ENCODE data around the gene FOXN4. TPM values are rescaled to one million over a fixed set of nuclear protein-coding genes. Genes with fewer than 3 reads are reported as not detected.

FOXN4 gene
- polyA plus RNA-seq, 1 donor (not counting 4 experiments of a cell fraction or from before 2014, with no cell fraction given), result not detected

- Histone ChIP-seq H3K27ac (ENCODE audit: control insufficient read depth, insufficient read depth, low read length) (no peak overlapping the region), H3K4me2 (ENCODE audit: control insufficient read depth, extremely low read depth, insufficient read depth, low read depth, low read length) (no peak overlapping the region), H2AFZ (ENCODE audit: control insufficient read depth, low read length) (no peak overlapping the region), H4K20me1 (ENCODE audit: control insufficient read depth, extremely low read depth, insufficient read depth, low read length) (no peaks in the 10 kb centered on the region), H3K9me3 (ENCODE audit: control insufficient read depth, low read depth, low read length) (no peaks in the 10 kb centered on the region), H3K9me1 (ENCODE audit: control insufficient read depth, extremely low read depth, insufficient read depth, low read length) (no peaks in the 10 kb centered on the region), H3K4me3 (ENCODE audit: control insufficient read depth in 2 of 3, extremely low read depth in 1 of 3, insufficient read depth in 2 of 3, low read depth in 1 of 3, low read length in 3 of 3) (no peak overlapping the region), H3K79me2 (ENCODE audit: control insufficient read depth, insufficient read depth, low read length) (no peaks in the 10 kb centered on the region), H3K9ac (ENCODE audit: control insufficient read depth, extremely low read depth, insufficient read depth, low read length) (no peak overlapping the region), H3K36me3 (ENCODE audit: control insufficient read depth in 2 of 2, extremely low read depth in 1 of 2, insufficient read depth in 2 of 2, low read length in 2 of 2) (no peaks in the 10 kb centered on the region), H3K4me1 (ENCODE audit: control insufficient read depth, extremely low read depth, insufficient read depth, low read length) (no peaks in the 10 kb centered on the region), H3K27me3 (ENCODE audit: control insufficient read depth, extremely low read depth, insufficient read depth, low read length) (peaks cover 23% of the 10 kb centered on the region)
- TF ChIP-seq, protein P1, sequence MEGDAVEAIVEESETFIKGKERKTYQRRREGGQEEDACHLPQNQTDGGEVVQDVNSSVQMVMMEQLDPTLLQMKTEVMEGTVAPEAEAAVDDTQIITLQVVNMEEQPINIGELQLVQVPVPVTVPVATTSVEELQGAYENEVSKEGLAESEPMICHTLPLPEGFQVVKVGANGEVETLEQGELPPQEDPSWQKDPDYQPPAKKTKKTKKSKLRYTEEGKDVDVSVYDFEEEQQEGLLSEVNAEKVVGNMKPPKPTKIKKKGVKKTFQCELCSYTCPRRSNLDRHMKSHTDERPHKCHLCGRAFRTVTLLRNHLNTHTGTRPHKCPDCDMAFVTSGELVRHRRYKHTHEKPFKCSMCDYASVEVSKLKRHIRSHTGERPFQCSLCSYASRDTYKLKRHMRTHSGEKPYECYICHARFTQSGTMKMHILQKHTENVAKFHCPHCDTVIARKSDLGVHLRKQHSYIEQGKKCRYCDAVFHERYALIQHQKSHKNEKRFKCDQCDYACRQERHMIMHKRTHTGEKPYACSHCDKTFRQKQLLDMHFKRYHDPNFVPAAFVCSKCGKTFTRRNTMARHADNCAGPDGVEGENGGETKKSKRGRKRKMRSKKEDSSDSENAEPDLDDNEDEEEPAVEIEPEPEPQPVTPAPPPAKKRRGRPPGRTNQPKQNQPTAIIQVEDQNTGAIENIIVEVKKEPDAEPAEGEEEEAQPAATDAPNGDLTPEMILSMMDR (optimal IDR thresholded peaks at IDR 0.05 in 1 of 3, IDR thresholded peaks at IDR 0.05 in 1 of 3, conservative IDR thresholded peaks at IDR 0.05 in 1 of 3; ENCODE audit: extremely low read depth in 1 of 3, insufficient read depth in 2 of 3, low read length in 3 of 3), result no peak
- TF ChIP-seq EZH2 (IDR thresholded peaks at IDR 0.05; ENCODE audit: low read length), result no peak
- no peak for FAIRE-seq
- dilution Hi-C loops (cut with MboI; ENCODE audit: extremely low pct_ligation_motif_present, low sequenced_read_pairs), result no loop called here
- DNase-seq (ENCODE audit: low read depth, low spot score), result no peak
Observed at GRCh38 chr12:109294286-109294796, 14.7 kb downstream of the FOXN4 start.

- H3K79me2 ChIP-seq (ENCODE audit: control insufficient read depth, insufficient read depth, low read length), result no peaks in the 10 kb centered on the region
- peaks cover 23% of the 10 kb centered on the region for H3K27me3 ChIP-seq (ENCODE audit: control insufficient read depth, extremely low read depth, insufficient read depth, low read length)
- H3K9ac ChIP-seq (ENCODE audit: control insufficient read depth, extremely low read depth, insufficient read depth, low read length), result no peak overlapping the region
- no peak for TF ChIP-seq EZH2 (IDR thresholded peaks at IDR 0.05; ENCODE audit: low read length)
- TF ChIP-seq, protein P1 (optimal IDR thresholded peaks at IDR 0.05 in 1 of 3, IDR thresholded peaks at IDR 0.05 in 1 of 3, conservative IDR thresholded peaks at IDR 0.05 in 1 of 3; ENCODE audit: extremely low read depth in 1 of 3, insufficient read depth in 2 of 3, low read length in 3 of 3), result no peak
- H3K36me3 ChIP-seq (ENCODE audit: control insufficient read depth in 2 of 2, extremely low read depth in 1 of 2, insufficient read depth in 2 of 2, low read length in 2 of 2), result no peaks in the 10 kb centered on the region
- no peak overlapping the region for H3K4me2 ChIP-seq (ENCODE audit: control insufficient read depth, extremely low read depth, insufficient read depth, low read depth, low read length)
- H3K4me3 ChIP-seq (ENCODE audit: control insufficient read depth in 2 of 3, extremely low read depth in 1 of 3, insufficient read depth in 2 of 3, low read depth in 1 of 3, low read length in 3 of 3), result no peak overlapping the region
- dilution Hi-C loops (cut with MboI; ENCODE audit: extremely low pct_ligation_motif_present, low sequenced_read_pairs), result no loop called here
- no peak overlapping the region for H3K27ac ChIP-seq (ENCODE audit: control insufficient read depth, insufficient read depth, low read length)
- no peak for FAIRE-seq
- H2AFZ ChIP-seq (ENCODE audit: control insufficient read depth, low read length), result no peak overlapping the region
- H3K9me1 ChIP-seq (ENCODE audit: control insufficient read depth, extremely low read depth, insufficient read depth, low read length), result no peaks in the 10 kb centered on the region
- H4K20me1 ChIP-seq (ENCODE audit: control insufficient read depth, extremely low read depth, insufficient read depth, low read length), result no peaks in the 10 kb centered on the region
- H3K9me3 ChIP-seq (ENCODE audit: control insufficient read depth, low read depth, low read length), result no peaks in the 10 kb centered on the region
- H3K4me1 ChIP-seq (ENCODE audit: control insufficient read depth, extremely low read depth, insufficient read depth, low read length), result no peaks in the 10 kb centered on the region
- DNase-seq (ENCODE audit: low read depth, low spot score), result no peak
Observed at GRCh38 chr12:109293106-109293505, 16.0 kb downstream of the FOXN4 start.

All from keratinocyte (primary cell).